ENCODE measurements around the gene AGRN. TPM values are rescaled to one million over a fixed set of nuclear protein-coding genes. Genes with fewer than 3 reads are reported as not detected.

The AGRN gene
- polyA plus RNA-seq, 1 experiment = 41.2 TPM

GRCh38 chr1:1052003-1052840 lies 32.3 kb downstream of the AGRN start:
- H3K27me3 ChIP-seq (ENCODE audit: control insufficient read depth, insufficient read depth, low read length) = no peaks in the 10 kb centered on the region
- no peak overlapping the region for H3K4me3 ChIP-seq (ENCODE audit: low read depth, low read length)
- ChIA-PET CTCF (interaction anchor here (1.4 kb wide), 1 partner anchor 68 kb away, joined by 3 read pairs; no protein-coding TSS in a partner anchor), POLR2A (no interaction called here)
- peaks cover 32% of the 10 kb centered on the region for H3K36me3 ChIP-seq (ENCODE audit: control insufficient read depth, insufficient read depth, low read length)
- no peak for DNase-seq (ENCODE audit: low read depth)
- TF ChIP-seq CTCF (IDR thresholded peaks at IDR 0.05; ENCODE audit: insufficient read depth, low read depth, low read length) = no peak

- no peak for TF ChIP-seq CTCF (IDR thresholded peaks at IDR 0.05; ENCODE audit: insufficient read depth, low read depth, low read length)
- POLR2A ChIA-PET = no interaction called here
- DNase-seq (ENCODE audit: low read depth) = no peak
- Histone ChIP-seq H3K4me3 (ENCODE audit: low read depth, low read length) (no peak overlapping the region), H3K36me3 (ENCODE audit: control insufficient read depth, insufficient read depth, low read length) (peaks cover 30% of the 10 kb centered on the region), H3K27me3 (ENCODE audit: control insufficient read depth, insufficient read depth, low read length) (no peaks in the 10 kb centered on the region)
- CTCF ChIA-PET = no interaction called here
Measured at GRCh38 chr1:1053022-1053421, 33.1 kb downstream of the AGRN start.

GRCh38 chr1:1053682-1054081 lies 33.8 kb downstream of the AGRN start:
- Histone ChIP-seq H3K27me3 (ENCODE audit: control insufficient read depth, insufficient read depth, low read length) (no peaks in the 10 kb centered on the region), H3K36me3 (ENCODE audit: control insufficient read depth, insufficient read depth, low read length) (peaks cover 30% of the 10 kb centered on the region), H3K4me3 (ENCODE audit: low read depth, low read length) (no peak overlapping the region)
- ChIA-PET POLR2A (no interaction called here), CTCF (interaction anchor here (2.3 kb wide), 1 partner anchor 71 kb away, joined by 6 read pairs; no protein-coding TSS in a partner anchor)
- no peak for DNase-seq (ENCODE audit: low read depth)
- no peak for TF ChIP-seq CTCF (IDR thresholded peaks at IDR 0.05; ENCODE audit: insufficient read depth, low read depth, low read length)

GRCh38 chr1:1054099-1054700 lies 34.3 kb downstream of the AGRN start:
- ChIA-PET CTCF (interaction anchor here (2.3 kb wide), 1 partner anchor 71 kb away, joined by 6 read pairs; no protein-coding TSS in a partner anchor), POLR2A (no interaction called here)
- no peaks in the 10 kb centered on the region for H3K27me3 ChIP-seq (ENCODE audit: control insufficient read depth, insufficient read depth, low read length)
- TF ChIP-seq CTCF (IDR thresholded peaks at IDR 0.05; ENCODE audit: insufficient read depth, low read depth, low read length) = no peak
- peaks cover 30% of the 10 kb centered on the region for H3K36me3 ChIP-seq (ENCODE audit: control insufficient read depth, insufficient read depth, low read length)
- H3K4me3 ChIP-seq (ENCODE audit: low read depth, low read length) = no peak overlapping the region
- DNase-seq (ENCODE audit: low read depth) = no peak

- POLR2A ChIA-PET = no interaction called here
- CTCF ChIA-PET = interaction anchor here (1.2 to 2.3 kb wide), 3 partner anchors 11 to 72 kb away, joined by 3 to 6 read pairs (median 3); no protein-coding TSS in a partner anchor
Measured at GRCh38 chr1:1054971-1055370, 35.1 kb downstream of the AGRN start.

More at GRCh38 chr1:1054971-1055370, 35.1 kb downstream of the AGRN start:
- H3K36me3 ChIP-seq (ENCODE audit: control insufficient read depth, insufficient read depth, low read length) = peaks cover 30% of the 10 kb centered on the region
- no peak for TF ChIP-seq CTCF (IDR thresholded peaks at IDR 0.05; ENCODE audit: insufficient read depth, low read depth, low read length)
- DNase-seq (ENCODE audit: low read depth) = no peak
- no peaks in the 10 kb centered on the region for H3K27me3 ChIP-seq (ENCODE audit: control insufficient read depth, insufficient read depth, low read length)
- H3K4me3 ChIP-seq (ENCODE audit: low read depth, low read length) = no peak overlapping the region
